ENCODE measurements around the gene OPHN1.

OPHN1 gene

DNA sequence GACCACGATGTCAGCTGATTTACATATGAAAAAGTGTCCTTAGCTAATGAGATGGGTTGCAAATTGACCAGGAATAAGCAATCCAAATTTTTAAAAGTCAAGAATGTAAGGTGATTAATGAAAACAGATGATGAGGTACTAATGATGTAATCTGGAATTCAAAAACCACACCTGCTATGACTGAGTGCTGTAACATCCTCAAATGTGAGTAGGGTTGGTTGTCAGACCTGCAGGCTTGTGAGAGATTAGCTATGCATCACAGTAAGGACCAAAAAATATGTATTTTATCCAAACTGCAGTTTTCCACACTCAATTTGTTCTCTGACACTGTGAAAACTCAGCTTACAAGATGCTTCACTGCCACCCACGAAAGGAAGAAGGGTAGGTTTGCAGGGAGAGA, 242.5 kb downstream of the OPHN1 start:
- H3K4me3 ChIP-seq (ENCODE audit: low read depth, low read length): no peak overlapping the region
- TF ChIP-seq, protein P1, sequence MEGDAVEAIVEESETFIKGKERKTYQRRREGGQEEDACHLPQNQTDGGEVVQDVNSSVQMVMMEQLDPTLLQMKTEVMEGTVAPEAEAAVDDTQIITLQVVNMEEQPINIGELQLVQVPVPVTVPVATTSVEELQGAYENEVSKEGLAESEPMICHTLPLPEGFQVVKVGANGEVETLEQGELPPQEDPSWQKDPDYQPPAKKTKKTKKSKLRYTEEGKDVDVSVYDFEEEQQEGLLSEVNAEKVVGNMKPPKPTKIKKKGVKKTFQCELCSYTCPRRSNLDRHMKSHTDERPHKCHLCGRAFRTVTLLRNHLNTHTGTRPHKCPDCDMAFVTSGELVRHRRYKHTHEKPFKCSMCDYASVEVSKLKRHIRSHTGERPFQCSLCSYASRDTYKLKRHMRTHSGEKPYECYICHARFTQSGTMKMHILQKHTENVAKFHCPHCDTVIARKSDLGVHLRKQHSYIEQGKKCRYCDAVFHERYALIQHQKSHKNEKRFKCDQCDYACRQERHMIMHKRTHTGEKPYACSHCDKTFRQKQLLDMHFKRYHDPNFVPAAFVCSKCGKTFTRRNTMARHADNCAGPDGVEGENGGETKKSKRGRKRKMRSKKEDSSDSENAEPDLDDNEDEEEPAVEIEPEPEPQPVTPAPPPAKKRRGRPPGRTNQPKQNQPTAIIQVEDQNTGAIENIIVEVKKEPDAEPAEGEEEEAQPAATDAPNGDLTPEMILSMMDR (IDR thresholded peaks at IDR 0.05; ENCODE audit: borderline replicate concordance, insufficient read depth, low read depth, low read length): no peak

DNA sequence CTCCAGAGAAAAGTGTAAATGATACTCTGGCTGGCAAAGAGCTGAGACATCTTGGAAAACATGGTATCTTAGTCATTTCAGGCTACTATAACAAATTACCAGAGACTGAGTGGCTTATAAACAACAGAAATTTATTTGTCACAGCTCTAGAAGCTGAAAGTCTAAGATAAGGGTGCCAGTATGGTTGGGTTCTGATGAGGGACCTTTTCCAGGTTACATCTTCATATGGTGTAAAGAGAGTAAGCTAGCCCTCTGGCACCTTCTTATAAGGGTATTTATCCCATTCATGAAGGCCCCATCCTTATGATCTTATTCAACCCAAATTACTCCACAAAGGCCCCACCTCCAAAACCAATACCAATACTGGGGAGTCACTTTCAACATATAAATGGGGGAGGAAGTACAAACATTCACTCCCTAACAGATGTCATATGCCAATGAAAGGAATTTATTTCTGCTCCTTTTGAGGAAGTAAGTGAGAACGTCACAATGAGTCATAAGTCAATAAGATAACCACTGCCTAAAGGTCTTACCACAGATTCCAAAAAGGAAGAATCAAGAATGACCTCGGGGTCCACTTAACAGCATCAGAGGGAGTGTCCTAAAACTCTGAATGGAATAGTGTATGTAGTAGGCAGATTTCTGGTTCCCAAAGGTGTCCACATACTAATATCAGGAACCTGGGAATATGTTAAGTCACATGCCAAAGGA, 246.6 kb downstream of the OPHN1 start:
- H3K4me3 ChIP-seq (ENCODE audit: low read depth, low read length): no peak overlapping the region
- TF ChIP-seq, protein P1 (IDR thresholded peaks at IDR 0.05; ENCODE audit: borderline replicate concordance, insufficient read depth, low read depth, low read length): no peak

DNA sequence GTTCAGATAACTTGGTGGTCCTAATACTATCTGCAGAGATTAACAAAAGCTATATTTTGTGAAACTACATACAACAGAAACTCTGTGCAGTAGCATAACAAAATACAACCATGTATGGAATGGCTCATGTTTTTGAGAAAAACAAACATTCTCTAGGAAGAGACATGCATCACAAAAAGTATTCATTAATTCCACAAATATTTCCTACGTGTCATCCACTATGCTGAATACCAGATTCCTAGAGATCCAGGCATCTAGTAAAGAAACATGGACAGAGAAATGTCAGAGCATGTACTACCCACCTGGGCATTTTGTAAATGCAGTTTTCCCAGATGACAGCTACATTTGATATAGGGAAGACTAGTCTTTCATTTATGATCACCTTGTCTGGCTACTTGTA, 248.1 kb downstream of the OPHN1 start:
- TF ChIP-seq, protein P1 (IDR thresholded peaks at IDR 0.05; ENCODE audit: borderline replicate concordance, insufficient read depth, low read depth, low read length): no peak
- H3K4me3 ChIP-seq (ENCODE audit: low read depth, low read length): no peak overlapping the region

DNA sequence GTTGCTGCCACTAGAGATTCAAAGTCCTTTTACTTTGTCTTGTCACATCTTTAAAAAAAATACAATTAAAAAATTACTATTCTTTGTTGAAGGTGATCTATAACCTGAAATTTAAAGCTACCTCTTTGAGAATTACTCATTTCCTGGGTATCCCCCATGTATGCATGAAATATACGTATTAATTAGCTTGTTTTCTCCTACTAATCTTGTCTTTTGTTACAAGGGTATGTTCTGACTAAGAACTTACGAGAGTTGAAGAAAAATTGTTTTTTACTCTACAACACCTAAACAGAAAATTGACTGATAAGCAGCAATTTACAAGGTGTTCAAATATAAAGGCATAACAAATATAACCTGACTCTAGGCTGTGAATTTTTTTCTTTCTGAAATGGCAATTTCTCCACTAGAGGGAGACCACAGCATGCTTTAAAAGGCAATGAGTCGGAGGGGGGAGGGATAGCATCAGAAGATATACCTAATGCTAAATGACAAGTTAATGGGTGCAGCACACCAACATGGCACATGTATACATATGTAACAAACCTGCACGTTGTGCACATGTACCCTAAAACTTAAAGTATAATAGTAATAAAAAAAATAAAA, 249.6 kb downstream of the OPHN1 start:
- TF ChIP-seq, protein P1 (IDR thresholded peaks at IDR 0.05; ENCODE audit: borderline replicate concordance, insufficient read depth, low read depth, low read length): peak; percentile 28; the same call in 1 of the 2 replicates

DNA sequence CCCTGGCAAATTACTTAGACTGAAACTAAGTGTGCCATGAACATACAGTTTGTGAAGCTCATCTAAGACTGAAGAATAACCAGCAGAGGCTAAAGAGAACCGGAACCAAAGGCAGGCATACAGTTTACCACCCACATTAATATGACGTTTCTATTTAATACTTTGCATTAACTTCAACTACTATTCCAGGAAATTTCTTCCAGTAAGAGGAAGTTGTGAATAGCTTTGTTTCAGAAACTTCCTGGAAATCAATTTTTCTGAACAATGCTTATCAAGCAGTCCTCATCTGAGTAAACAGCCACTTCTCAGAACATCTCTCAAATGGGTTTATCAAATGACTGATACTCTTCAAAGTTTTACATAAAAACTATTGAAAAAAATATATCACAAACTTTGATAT, 252.7 kb downstream of the OPHN1 start:
- H3K4me3 ChIP-seq (ENCODE audit: low read depth, low read length): no peak overlapping the region
- TF ChIP-seq, protein P1 (IDR thresholded peaks at IDR 0.05; ENCODE audit: borderline replicate concordance, insufficient read depth, low read depth, low read length): no peak

More for the DNA sequence above, 249.6 kb downstream of the OPHN1 start:
- no peak overlapping the region for H3K4me3 ChIP-seq (ENCODE audit: low read depth, low read length)

DNA sequence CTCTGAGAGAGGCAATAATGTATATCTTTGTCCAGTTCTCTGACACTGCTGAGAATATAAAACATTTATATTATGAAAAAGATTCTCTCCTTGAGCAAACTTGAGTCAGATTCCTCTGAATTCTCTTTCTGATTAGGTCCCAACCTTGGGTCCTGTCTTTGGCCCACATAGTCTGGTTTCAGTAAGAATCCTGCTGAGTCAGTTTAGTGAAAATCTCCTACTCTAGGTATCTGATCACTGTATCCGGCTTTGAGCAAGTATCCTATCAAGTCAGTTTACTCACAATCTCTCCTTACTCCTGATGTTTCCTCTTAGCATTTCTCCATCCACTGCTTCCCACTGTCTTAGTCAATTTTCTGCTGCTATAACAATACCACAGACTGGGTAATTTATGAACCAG, 253.9 kb downstream of the OPHN1 start:
- TF ChIP-seq, protein P1 (IDR thresholded peaks at IDR 0.05; ENCODE audit: borderline replicate concordance, insufficient read depth, low read depth, low read length): no peak
- no peak overlapping the region for H3K4me3 ChIP-seq (ENCODE audit: low read depth, low read length)

DNA sequence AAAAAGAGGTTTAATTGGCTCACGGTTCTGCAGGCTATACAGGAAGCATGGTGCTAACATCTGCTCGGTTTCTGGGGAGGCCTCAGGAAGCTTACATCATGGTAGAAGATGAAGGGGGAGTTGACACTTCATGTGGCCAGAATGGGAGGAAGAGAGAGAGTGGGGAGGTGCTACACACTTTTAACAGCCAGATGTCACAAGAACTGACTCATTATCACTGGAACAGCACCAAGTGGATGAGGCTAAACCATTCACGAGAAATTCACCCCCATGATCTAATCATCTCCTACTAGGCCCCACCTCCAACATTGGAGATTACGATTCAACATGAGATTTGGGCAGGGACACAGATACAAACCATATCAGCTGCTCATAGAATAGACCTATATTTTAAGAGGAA, 255.8 kb downstream of the OPHN1 start:
- TF ChIP-seq, protein P1 (IDR thresholded peaks at IDR 0.05; ENCODE audit: borderline replicate concordance, insufficient read depth, low read depth, low read length): no peak
- no peak overlapping the region for H3K4me3 ChIP-seq (ENCODE audit: low read depth, low read length)

Data from GM12875 (cell line).